ENCODE measurements around the gene TSC2.
"Not testable (repeated sequence)": the region's sequence is repeated elsewhere in the genome, so short reads cannot be mapped to it uniquely, and the experiment has no call there.

TSC2 gene

DNA sequence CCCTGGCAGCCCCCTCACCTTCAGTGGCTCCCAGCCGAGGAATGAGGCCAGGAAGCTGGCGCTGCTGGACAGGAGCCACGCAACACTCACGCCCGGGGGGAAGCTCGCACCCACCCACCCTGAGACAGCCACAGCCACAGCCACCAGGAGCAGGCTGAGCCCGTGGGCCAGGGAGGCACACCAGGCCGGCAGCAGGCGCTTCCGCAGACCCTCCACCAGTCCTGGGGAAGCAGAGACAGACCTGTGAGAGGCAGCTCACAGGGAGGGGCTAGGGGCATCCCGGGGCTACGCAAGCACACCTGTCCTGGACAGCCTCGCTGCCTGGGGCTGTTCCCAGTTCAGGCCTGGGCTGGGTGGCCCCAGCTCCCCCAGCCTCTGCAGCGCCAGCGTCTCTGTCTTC lies 46.0 kb downstream of the TSC2 start:
- no peak overlapping the region for H3K27ac ChIP-seq
- TF ChIP-seq, protein P1, sequence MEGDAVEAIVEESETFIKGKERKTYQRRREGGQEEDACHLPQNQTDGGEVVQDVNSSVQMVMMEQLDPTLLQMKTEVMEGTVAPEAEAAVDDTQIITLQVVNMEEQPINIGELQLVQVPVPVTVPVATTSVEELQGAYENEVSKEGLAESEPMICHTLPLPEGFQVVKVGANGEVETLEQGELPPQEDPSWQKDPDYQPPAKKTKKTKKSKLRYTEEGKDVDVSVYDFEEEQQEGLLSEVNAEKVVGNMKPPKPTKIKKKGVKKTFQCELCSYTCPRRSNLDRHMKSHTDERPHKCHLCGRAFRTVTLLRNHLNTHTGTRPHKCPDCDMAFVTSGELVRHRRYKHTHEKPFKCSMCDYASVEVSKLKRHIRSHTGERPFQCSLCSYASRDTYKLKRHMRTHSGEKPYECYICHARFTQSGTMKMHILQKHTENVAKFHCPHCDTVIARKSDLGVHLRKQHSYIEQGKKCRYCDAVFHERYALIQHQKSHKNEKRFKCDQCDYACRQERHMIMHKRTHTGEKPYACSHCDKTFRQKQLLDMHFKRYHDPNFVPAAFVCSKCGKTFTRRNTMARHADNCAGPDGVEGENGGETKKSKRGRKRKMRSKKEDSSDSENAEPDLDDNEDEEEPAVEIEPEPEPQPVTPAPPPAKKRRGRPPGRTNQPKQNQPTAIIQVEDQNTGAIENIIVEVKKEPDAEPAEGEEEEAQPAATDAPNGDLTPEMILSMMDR (conservative IDR thresholded peaks at IDR 0.05) = no peak

DNA sequence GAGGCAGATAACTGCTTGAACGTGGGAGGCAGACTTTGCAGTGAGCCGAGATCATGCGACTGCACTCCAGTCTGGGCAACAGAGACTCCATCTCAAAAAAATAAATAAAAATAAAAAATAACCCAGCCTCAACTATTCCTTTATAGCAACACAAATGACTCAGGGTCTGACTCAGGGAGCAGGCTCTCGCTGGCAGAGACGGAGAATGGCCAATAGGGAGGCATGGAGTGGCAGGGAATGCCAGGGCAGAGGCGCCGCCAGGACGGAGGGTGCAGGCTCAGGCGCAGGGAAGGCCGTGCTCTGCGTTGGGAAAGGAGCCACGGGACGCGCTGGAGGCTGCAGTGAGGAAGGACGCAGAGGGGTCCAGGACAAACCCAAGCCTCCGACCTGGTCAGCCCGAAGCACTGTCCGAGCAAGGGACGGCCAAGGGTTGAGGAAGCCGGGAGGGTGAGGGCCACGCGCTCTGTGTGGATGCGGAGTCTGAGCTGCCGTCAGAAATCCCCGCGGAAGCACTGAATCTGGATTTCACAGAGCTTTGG lies 47.6 kb downstream of the TSC2 start:
- TF ChIP-seq, protein P1 (conservative IDR thresholded peaks at IDR 0.05) = no peak
- no peak overlapping the region for H3K27ac ChIP-seq

DNA sequence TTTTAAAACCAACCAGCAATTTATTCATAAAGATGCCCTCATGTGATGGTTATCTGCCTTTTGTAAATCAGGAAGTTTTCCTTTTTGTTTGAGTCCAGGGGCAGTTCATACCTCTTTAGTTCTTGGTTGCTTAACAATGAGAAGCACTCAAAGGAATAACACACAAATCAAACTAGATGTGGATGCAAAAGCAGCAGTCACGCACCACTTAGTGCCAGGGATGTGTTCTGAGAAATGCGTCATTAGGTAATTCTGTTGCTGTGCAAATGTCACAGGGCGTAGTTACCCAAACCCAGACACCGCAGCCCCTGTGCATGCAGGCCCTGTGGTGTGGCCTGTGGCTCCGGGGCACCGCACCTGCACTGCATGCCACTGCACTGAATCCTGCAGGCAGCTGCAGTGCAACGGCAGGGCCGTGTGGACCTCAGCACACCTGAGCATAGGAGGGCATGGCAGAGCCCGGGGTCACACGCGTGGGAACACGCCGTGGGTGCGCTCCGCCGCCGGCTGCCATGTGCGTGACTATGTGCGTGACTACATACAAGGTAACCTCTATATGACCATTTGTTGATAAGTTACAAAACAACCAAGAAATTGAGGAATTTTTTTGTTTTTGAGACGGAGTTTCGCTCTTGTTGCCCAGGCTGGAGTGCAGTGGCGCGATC lies 48.3 kb downstream of the TSC2 start:
- TF ChIP-seq, protein P1 (conservative IDR thresholded peaks at IDR 0.05) = no peak
- no peak overlapping the region for H3K27ac ChIP-seq

DNA sequence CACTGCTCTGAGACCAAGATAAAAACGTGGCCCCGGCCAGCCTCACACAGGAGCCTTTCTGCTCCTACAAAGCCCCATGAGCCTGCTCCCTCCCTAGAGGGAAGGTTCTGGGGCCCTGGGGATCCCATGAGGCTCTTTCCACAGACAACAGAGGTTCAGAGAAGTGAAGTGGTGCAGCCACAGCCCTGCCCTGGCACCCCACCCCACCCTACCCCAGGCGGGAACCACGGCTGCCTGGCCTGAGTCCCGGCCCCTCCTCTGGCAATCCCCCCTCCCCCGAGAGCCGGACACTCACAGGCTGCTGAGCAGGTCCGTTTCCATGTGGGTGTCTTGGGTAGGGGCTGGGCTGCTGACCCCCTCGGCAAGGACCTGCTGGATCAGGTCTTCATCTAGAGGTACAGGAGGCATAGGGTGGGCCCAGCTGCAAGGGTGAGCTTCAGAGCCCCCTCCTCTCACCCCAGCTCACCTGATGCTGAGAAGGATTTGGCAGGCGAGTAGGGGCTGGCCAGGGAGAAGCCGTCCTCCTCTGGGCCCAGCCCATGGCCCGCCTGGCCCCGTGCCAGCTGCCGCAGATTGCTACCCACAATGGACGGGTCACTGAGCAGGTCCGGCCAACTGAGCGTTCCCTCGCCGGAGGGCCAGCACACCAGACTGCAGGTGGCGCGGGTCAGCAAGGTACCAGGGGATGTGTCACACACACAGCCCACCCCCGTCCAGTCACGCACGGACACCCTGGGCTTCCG lies 49.2 kb downstream of the TSC2 start:
- TF ChIP-seq, protein P1 (conservative IDR thresholded peaks at IDR 0.05) = no peak

DNA sequence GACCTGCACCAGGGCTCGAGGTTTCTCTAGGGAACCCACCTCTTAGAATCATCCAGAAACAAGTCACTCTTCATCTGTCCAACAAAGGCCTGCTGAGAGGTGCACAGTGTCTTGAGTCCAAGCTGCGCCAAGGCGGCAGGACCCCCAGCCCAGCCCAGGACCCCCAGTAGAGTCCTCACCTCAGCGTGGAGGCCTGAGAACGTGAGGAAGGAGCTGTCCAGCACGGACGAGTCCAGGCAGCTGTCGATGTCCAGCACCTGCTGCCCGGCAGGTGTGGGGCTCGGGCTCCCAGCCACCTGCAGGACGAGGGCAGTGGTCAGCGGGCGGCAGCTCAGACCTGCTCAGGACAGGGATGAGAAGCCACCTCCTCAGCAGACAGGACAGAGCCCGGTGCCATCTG lies 49.9 kb downstream of the TSC2 start:
- H3K27ac ChIP-seq = not testable (repeated sequence)

More for the DNA sequence above, 49.2 kb downstream of the TSC2 start:
- no peak overlapping the region for H3K27ac ChIP-seq

DNA sequence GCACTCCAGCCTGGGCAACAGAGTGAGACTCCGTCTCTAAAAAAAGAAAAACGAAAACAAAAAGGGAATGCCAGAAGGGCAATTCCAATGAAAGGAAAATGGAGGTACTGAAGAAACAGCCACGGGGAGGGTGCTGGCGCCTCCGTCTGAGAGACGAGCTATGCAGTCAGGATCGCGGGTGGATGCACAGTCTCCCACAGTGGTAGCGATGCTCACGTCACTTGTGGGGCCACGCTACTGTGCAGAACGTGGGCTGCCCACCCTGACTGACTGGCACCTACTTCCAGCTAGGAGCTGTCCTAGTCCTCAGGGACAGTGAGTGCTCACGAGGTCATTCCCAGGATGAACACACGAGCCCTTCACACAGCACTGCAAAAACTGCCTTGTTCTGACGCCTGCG lies 53.8 kb downstream of the TSC2 start:
- not testable (repeated sequence) for H3K27ac ChIP-seq

DNA sequence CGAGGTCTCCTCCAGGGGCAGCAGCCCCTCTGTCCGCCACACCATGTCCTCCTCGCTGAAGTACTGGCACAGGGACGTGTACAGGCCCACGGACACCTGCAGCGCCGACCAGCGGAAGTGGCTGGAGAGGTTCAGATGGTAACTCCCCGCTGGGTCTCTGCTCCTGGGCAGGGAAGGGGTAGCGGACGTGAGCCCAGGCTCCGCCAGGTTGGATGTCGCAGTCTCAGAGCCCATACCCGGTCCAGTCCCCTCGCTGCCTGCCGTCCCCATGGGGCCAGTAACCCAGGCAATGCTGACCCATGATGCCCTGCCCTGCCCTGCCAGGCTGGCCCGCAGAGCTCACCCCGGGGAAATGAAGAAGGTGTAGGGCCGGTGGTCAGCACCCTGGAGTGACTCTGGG lies 54.7 kb downstream of the TSC2 start:
- H3K27ac ChIP-seq = no peak overlapping the region
- TF ChIP-seq, protein P1 (conservative IDR thresholded peaks at IDR 0.05) = no peak

DNA sequence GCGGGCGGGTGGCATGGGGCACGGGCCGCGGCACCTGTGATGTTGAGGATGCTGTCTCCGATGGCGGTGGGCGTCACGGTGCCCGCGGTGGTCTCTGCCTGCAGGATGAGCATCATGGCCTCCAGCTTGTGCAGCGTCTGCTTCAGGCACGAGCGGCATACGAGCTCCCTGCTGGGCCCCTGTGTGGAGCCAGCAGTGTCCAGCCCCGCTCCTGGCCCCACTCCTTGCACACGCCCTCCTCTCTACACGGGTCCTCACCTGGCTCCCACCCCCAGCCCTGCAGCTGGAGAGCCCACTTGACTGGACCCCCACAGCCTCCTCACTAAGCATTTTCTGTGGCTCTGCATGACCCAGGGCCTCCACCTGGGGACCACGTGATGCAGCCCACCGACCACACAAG lies 56.7 kb downstream of the TSC2 start:
- not testable (repeated sequence) for H3K27ac ChIP-seq

DNA sequence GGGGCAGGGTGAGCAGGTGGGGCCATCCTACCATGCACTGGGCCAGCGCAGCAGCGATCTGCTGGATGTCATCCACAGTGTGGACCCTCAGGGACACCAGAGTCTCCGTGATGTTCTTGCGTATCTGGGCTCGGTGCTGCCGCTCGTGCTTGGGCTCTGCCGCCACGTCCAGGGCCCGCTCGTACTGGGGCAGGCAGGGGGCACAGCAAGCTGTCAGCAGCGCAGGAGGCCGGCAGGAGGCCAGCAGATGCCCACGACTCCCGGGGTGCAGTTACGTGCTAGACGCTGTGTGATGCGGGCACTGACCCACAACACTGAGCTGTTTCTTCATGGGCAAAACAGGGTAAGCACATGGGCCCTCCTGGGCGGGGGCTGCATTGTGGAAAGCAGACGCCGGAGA lies 57.5 kb downstream of the TSC2 start:
- H3K27ac ChIP-seq = not testable (repeated sequence)

DNA sequence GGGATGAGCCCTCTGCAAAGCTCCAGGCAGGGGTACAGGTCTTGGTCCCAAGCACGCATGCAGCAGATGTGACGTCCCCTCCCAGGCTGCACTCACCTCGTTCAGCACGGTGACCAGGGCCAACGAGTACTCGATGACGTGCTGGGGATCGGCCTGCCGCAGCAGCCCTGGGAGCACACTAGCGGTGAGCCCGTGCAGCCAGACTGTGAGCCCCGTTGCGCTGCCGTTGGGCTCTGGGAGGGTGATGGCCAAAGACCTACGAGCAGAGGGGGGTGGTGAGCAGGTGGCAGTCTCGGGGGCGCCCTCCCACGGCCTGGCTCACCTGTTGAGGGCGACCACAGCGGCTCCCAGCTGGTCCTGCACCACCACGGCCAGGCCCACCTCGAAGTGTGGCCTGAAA lies 58.0 kb downstream of the TSC2 start:
- not testable (repeated sequence) for H3K27ac ChIP-seq

DNA sequence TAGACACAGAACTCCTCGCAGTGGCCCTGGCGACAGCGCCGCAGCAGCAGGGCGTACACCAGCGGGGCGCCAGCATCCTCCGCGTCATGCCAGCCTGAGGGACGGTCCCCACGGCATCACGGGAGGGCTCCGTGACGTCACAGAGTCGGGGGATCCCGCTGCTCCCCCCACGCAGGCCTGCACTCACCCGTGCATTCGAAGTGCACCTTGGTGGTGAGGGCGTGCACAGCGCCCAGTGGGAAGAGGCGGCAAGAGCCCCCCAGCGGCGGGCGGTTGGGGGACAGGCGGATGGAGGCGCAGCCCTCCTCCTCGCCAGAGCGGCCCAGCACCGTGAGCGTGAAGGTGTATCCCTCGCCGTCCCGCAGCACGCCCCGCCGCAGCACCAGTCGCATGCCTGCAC lies 58.4 kb downstream of the TSC2 start:
- not testable (repeated sequence) for H3K27ac ChIP-seq

DNA sequence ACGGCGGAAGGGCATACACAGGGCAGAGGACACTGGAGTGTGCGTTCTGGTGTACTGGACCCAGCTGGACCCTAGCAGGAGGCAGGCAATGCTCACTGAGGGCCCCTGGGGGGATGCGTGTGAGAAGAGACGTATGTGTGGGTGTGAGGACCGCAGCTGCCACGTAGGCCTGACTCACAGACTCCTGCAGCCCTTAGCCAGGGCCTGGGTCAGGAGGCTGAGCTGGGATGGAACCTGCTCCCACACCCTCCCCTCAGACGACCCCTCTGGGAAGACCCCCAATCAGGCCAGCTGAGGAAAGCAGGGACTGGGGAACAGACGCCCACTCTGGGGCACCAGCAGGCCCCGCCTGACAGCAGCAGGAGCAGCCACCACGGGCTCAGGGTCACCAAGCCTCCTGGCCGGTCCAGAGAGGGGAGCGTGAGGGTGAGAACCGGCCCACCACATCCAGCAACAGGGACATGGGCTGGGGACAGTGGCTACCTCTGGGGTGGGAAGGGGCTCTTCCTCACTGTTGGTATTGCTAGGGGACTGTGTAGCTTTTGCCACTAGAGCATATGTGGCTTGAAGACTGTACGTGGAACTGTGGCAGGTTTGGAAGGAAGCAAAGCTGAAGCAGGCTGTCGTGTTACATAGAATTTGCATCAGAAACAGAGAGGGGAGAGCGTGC lies 59.5 kb downstream of the TSC2 start:
- H3K27ac ChIP-seq = not testable (repeated sequence)

DNA sequence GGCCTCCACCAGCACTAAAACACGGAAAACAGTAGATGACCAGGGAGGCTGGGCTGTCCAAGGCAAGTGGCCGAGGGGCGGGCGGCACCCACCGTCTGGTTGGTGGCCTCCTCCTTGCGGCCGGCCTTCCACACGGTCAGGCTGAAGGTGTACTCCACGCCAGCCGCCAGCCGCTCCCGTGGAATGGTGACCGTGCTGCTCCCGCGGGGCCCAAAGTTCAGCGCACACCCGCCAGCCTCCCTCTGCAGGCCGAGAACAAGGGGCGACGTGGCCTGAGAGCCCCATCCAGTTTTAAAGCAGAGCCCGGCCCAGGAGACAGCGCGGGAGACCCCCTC lies 60.0 kb downstream of the TSC2 start:
- not testable (repeated sequence) for H3K27ac ChIP-seq

DNA sequence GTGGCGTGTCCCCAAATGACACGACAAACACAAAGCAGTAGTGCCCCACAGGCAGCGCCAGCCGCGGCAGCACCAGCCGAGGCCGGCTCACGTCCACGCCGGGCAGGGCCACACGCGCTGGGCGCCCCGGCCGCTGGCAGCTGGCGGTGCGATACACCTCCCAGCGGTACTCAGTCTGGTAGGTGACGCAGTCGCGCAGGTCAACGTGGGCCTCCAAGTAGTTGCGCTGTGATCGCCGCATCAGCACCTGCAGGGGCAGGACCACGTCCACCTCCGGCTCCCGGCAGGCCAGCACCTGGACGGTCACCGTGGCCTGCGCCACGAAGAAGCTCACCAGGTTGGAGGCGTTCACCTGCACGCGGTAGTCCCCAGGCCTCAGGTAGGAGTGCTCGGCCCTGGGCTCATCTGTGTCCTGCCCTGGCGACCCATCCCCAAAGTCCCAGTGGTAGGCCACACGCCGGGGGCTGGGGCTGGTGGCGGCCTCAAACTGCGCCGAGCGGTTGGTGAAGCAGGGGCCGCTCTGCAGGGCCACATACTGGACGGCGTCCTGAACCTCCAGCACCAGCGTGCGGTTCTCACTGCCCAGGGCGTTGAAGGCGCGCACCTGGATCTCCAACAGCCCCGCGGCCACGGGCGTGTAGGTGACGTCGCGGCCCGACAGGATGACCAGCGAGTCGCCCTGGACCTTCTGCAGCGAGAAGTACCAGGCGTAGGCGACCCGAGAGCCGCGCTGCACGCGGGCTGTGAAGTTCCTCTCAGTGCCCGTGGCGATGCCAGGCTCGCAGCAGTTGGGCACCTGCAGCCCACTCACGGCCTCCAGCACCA lies 60.9 kb downstream of the TSC2 start:
- H3K27ac ChIP-seq = not testable (repeated sequence)
